H1 (cell line): Measurements from ENCODE around the gene RHOG. TPM values are rescaled to one million over a fixed set of nuclear protein-coding genes. Genes with fewer than 3 reads are reported as not detected.

Experiments used
- CBX8 ChIP-seq: fragments of 300-800, 300-1000 bp; sonication (generic); IDR thresholded peaks from 2 replicates; pipeline ENCODE4 v1.7.1; 2016; ENCODE audit warnings: low read depth, low read length, borderline replicate concordance
- EZH2 ChIP-seq: fragments of 200-600 bp; sonication (generic); IDR thresholded peaks from 2 replicates; pipeline ENCODE4 v1.7.1; 2012; ENCODE audit warnings: low read depth, mild to moderate bottlenecking, moderate library complexity, low read length, inconsistent platforms; ENCODE audit not compliant: severe bottlenecking
- NANOG ChIP-seq: IDR thresholded peaks from 2 replicates; pipeline ENCODE4 v1.6.1; 2011; ENCODE audit warnings: low read length, low read depth, mild to moderate bottlenecking, inconsistent platforms; ENCODE audit not compliant: insufficient read depth, poor library complexity, severe bottlenecking
- SIRT6 ChIP-seq: IDR thresholded peaks from one replicate; pipeline ENCODE4 v1.7.1; 2012; ENCODE audit warnings: low read length, inconsistent platforms
- SIX5 ChIP-seq: IDR thresholded peaks from 2 replicates; pipeline ENCODE4 v1.6.1; 2011; ENCODE audit warnings: mild to moderate bottlenecking, low read depth, low read length
- SP1 ChIP-seq: IDR thresholded peaks from 2 replicates; pipeline ENCODE4 v1.6.1; 2011; ENCODE audit warnings: low read depth, low read length
- SP4 ChIP-seq: IDR thresholded peaks from 2 replicates; pipeline ENCODE4 v1.6.1; 2012; ENCODE audit warnings: low read length, inconsistent platforms
- SRF ChIP-seq: IDR thresholded peaks from 2 replicates; pipeline ENCODE4 v1.6.1; 2011; ENCODE audit warnings: mild to moderate bottlenecking, low read depth, low read length, moderate library complexity
- TAF1 ChIP-seq: IDR thresholded peaks from 2 replicates; pipeline ENCODE4 v1.6.1; 2011; ENCODE audit warnings: mild to moderate bottlenecking, low read depth, low read length
- TCF12 ChIP-seq: IDR thresholded peaks from 2 replicates; pipeline ENCODE4 v1.6.1; 2011; ENCODE audit warnings: low read depth, mild to moderate bottlenecking, low read length
- polyA plus RNA-seq, 7 experiments: library from polyadenylated mRNA; depleted of rRNA in 3 of 7; stranded (reverse) in 5 of 7; unstranded in 2 of 7; fragments of >200 nt in 5 of 7; fragments of 200-250 nt in 2 of 7; gene quantifications; 1 replicate in 5 of 7; 2 replicates in 1 of 7; 4 replicates in 1 of 7; pipeline versions ENCODE4 v1.2.1 to v1.2.3, GENCODE V29; 2011 to 2013; ENCODE audit warnings: missing spikeins in 2 of 7, mixed read lengths in 2 of 7
- total RNA-seq: library from RNA; stranded (reverse); fragmentation: NEBNext Ultra II Directional; extraction: Animal tissue kit (Norgen Biotek cat#: 25700); gene quantifications from 2 replicates; pipeline ENCODE4 v1.2.1, GENCODE V29; 2021
- TF ChIP-seq, protein P1 (sequence below): fragments of 300-600 bp; sonication (generic); IDR thresholded peaks from 2 replicates; pipeline ENCODE4 v1.7.1; 2012; ENCODE audit warnings: low read length, moderate library complexity, mild to moderate bottlenecking, inconsistent platforms; ENCODE audit not compliant: insufficient replicate concordance

The RHOG gene
- total and polyA plus RNA-seq, 2 of the 8 experiments (the other 6 are each of a cell fraction or from before 2014, with no cell fraction given), result 28.3 to 69.6 TPM

DNA sequence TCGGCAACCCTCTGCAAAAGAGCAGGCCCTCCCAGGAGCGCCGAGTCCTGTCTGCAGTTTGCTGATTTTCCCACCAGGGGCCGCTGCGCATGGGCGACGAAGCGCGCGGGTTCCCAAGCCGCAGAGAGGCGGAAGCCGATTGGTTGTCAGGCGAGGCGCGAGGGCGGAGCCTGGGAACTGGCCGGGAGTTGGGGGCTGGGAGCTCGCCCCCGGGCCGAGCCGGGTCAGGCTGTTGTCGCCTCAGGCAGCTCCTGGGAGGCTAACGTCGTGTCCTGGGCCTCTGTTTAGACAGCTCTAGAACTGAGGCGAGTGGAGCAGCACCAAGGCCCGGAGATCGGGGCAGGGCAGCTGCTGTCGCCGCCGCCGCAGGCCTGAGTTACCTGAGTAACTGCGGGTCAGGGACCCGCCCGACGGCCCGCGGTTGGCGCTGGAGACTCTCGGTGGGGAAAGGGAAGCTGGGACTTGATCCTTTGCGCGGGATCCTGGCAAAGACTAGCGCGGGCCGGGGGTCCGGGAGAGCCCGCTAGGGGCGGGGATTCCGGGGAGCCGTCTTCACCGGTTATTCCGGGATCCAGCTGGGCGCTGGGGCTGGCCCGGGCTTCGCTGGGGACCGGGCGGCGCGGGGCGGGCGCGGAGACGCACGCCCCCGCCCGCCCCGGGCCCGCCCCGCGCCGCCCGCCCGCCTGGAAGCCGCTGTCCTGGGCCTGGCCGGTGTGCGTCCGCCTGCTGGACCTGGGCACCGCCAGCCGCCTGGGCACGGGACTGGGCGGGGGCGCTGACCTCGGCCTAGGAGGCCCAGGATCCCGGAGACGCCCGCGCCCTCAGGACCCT is 14.4 kb upstream of the RHOG start, which contains the start of gene STIM1 (continued):
- TF ChIP-seq EZH2 (no peak), SP4 (peak; percentile 88; the same call in 1 of the 2 replicates), TCF12 (no peak), SIX5 (no peak), SP1 (no peak; the same call in 1 of the 2 replicates), TAF1 (peak; percentile 31; the same call in 1 of the 2 replicates), SIRT6 (no peak), CBX8 (no peak), NANOG (no peak), SRF (no peak)
- TF ChIP-seq, protein P1, sequence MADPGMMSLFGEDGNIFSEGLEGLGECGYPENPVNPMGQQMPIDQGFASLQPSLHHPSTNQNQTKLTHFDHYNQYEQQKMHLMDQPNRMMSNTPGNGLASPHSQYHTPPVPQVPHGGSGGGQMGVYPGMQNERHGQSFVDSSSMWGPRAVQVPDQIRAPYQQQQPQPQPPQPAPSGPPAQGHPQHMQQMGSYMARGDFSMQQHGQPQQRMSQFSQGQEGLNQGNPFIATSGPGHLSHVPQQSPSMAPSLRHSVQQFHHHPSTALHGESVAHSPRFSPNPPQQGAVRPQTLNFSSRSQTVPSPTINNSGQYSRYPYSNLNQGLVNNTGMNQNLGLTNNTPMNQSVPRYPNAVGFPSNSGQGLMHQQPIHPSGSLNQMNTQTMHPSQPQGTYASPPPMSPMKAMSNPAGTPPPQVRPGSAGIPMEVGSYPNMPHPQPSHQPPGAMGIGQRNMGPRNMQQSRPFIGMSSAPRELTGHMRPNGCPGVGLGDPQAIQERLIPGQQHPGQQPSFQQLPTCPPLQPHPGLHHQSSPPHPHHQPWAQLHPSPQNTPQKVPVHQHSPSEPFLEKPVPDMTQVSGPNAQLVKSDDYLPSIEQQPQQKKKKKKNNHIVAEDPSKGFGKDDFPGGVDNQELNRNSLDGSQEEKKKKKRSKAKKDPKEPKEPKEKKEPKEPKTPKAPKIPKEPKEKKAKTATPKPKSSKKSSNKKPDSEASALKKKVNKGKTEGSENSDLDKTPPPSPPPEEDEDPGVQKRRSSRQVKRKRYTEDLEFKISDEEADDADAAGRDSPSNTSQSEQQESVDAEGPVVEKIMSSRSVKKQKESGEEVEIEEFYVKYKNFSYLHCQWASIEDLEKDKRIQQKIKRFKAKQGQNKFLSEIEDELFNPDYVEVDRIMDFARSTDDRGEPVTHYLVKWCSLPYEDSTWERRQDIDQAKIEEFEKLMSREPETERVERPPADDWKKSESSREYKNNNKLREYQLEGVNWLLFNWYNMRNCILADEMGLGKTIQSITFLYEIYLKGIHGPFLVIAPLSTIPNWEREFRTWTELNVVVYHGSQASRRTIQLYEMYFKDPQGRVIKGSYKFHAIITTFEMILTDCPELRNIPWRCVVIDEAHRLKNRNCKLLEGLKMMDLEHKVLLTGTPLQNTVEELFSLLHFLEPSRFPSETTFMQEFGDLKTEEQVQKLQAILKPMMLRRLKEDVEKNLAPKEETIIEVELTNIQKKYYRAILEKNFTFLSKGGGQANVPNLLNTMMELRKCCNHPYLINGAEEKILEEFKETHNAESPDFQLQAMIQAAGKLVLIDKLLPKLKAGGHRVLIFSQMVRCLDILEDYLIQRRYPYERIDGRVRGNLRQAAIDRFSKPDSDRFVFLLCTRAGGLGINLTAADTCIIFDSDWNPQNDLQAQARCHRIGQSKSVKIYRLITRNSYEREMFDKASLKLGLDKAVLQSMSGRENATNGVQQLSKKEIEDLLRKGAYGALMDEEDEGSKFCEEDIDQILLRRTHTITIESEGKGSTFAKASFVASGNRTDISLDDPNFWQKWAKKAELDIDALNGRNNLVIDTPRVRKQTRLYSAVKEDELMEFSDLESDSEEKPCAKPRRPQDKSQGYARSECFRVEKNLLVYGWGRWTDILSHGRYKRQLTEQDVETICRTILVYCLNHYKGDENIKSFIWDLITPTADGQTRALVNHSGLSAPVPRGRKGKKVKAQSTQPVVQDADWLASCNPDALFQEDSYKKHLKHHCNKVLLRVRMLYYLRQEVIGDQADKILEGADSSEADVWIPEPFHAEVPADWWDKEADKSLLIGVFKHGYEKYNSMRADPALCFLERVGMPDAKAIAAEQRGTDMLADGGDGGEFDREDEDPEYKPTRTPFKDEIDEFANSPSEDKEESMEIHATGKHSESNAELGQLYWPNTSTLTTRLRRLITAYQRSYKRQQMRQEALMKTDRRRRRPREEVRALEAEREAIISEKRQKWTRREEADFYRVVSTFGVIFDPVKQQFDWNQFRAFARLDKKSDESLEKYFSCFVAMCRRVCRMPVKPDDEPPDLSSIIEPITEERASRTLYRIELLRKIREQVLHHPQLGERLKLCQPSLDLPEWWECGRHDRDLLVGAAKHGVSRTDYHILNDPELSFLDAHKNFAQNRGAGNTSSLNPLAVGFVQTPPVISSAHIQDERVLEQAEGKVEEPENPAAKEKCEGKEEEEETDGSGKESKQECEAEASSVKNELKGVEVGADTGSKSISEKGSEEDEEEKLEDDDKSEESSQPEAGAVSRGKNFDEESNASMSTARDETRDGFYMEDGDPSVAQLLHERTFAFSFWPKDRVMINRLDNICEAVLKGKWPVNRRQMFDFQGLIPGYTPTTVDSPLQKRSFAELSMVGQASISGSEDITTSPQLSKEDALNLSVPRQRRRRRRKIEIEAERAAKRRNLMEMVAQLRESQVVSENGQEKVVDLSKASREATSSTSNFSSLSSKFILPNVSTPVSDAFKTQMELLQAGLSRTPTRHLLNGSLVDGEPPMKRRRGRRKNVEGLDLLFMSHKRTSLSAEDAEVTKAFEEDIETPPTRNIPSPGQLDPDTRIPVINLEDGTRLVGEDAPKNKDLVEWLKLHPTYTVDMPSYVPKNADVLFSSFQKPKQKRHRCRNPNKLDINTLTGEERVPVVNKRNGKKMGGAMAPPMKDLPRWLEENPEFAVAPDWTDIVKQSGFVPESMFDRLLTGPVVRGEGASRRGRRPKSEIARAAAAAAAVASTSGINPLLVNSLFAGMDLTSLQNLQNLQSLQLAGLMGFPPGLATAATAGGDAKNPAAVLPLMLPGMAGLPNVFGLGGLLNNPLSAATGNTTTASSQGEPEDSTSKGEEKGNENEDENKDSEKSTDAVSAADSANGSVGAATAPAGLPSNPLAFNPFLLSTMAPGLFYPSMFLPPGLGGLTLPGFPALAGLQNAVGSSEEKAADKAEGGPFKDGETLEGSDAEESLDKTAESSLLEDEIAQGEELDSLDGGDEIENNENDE, result no peak
